ENCODE measurements around the gene SLC25A31.

The SLC25A31 gene

DNA sequence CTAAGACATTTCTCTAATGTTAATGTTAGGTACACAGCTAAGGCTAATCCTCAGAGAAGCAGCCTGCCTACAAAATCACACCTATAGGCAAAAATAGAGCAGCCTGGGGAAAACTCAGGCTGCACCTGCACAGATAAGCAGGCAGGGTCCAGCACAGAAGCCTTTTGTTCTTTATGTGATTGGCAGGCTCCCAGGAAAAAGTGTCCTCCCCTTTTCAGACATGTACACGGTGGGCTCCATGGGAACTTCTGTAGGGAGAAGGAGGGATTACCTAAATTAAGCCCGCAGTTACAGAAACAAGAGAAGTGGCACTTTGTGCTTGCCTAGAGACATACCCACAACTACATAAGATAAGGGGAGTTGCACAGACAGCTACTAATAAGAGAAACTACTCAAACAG lies 47.9 kb downstream of the SLC25A31 start:
- no peak for DNase-seq

DNA sequence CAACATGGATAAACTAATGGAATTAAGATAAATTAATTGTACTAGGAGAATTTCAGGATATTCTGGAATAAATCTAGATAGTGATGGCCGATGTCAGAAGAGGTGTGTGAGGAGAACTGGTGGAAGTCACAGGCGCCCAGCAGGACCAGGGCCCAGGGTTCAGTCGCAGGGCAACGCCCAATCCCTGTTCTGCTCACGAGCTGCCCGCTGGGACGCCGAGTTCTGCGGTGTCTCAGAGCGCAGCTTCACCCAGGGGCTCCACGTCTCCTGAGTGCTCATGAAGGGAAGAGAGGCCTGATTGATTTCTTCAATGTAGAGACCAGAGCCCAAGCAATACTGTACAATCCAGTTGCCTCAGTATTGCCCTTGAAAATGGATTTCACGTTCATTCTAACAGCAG lies 50.4 kb downstream of the SLC25A31 start:
- no peak for DNase-seq

DNA sequence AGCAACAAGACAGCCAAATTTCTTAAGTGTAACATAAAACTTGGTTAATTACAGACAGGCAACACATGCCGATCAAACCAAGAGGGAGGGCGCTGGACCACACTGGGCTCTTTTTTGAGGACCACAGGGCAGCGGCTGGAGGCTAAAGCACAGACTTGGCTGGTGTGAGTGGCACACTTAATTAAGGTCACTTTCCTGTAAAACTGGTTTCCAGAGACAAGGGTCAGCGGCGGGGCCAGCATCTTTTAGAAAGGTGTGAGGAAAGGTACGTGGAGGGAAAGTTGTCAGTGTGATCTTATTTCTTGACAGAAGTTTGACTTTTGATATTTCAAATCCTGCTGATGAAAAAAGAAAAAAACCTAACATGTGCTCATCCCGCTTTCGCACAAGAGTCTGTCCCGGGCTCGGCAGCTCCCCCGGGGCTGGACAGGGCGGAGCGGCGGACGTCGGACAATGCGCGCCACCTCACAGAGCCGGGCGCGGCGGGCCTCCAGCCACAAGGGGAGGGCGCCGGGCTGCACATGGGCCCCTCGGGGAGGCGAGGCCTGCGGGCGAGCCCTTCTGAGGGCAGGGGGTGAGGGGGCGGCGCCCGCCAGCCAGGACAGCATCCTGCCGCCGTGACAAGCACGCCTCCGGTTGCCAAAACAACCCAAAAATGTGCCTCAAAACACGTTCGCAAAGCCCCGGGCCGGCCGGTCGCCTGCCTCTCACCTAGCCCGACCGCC lies 51.3 kb downstream of the SLC25A31 start:
- no peak for DNase-seq

DNA sequence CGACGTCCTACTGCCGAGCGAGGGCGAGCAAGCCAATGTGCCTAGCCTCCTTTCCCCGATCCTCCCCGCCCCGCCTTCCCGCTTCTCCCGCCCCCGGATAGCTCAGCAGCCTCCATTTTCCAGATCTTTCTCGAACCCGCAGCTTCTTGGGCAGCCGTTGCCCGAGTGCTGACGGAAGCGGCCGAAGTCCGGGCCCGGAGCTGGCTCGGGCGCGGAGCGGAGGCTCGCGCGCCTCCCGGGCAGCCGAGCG lies 51.8 kb downstream of the SLC25A31 start:
- peak; percentile 95 for DNase-seq

DNA sequence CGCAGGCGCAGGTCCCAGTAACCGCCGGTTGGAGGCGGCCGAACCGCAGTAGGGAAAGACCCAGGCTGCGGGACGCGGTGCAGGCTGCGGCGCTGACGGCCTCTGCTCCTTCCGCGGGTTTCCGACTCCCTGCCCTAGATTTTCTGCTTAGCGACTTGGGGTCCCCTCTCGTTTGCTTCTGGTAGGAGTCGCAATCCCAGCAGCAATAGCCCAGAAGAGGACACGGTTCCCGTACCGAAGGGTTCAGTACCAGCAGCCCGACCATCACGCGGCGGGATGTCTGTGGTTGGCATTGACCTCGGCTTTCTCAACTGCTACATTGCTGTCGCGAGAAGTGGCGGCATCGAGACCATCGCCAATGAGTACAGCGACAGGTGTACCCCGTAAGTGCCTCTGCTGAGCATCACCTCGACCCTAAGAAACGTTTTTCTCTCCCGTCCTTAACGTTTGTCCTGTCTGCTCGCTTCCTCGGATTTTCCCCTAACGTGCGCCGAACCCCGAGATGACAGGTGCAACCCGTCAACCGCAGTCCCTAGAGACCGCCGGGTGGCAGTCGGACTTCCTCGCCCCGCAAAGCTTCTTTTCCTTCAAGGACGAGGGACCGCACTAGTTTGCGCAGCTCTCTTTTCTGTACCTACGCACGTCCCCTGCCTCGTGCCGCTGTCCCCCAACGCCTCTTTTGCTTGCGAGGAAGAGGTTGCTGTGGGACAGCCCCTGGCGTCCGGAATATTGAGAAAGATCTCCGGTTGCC lies 52.2 kb downstream of the SLC25A31 start, which contains the start of gene HSPA4L:
Gene HSPA4L (plus strand): TSS at position 48 of the 751 bp plus-strand sequence. CDS start 229 bp downstream, at position 277.
- DNase-seq = peak; percentile 88

DNA sequence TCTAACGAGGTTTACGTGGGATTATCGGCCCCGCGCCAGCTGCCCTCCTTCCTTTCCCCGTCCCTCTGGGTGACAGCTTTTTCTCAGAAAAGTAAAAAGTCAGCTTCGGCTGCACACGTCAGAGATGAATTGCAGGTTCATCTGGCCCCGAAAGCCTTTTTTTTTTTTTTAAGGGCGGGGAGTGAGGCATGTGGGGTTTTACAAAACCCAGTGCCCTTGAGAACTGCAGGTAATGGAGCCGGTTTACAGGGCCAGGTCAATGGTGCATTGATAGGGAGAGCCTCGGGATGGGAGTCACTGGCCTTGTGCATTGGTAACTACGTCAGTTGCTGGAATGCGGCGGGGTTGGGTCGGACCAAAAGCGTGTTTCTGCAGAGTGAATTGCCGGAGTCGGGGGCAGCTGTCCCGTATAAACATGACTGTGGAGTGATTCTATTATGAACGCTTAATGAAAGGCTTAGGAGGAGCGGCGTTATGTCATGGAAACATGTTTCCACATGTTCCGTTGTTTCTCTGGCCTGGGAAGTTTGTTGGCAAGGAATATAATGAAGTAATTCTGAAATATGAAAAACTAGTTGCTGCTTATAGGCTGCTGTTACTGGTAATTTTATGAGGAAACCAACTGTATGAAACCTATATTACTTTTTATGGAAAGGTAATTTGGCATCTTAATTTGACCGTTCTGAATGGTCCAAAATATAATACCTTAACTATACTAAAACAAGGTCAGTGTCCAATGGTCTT lies 53.0 kb downstream of the SLC25A31 start:
- DNase-seq = peak; percentile 90

DNA sequence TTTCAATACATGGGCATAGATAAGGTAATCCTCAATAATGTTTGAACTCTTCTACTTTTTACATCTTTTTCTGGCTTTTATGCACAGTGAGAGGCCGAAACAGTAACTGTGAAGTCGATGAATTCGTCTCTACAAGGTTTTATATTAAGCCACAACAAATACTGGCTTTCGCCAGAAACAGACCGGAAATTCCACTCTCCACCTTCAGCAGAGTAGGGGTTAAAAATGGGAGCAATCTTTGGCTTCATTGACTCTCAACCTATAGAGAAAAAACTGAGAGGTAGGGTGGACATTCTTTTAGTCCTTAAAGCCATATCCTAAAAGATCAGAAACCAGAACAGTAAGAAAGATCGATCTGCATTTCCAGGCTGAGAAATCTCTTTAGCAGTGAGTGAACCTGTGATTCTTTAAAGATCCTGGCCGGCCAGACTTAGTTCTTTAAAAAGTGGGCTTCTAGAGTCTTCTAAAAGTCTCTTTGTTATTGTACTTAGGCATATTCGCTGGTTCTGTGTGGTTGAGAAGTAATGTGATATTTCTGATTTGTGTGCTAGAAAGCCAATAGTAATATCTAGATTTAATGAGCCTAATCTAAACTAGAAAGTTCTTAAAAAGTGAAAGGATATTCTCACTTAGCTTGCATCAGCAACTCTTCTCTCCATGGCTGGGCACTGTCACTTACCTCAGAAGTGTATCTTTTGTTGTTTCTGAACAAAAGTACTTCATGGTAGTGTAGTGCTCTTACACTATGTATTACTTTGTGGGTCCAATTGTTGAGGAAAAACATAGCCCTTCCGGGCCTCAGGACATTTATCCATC lies 54.0 kb downstream of the SLC25A31 start:
- DNase-seq = peak; percentile 33

DNA sequence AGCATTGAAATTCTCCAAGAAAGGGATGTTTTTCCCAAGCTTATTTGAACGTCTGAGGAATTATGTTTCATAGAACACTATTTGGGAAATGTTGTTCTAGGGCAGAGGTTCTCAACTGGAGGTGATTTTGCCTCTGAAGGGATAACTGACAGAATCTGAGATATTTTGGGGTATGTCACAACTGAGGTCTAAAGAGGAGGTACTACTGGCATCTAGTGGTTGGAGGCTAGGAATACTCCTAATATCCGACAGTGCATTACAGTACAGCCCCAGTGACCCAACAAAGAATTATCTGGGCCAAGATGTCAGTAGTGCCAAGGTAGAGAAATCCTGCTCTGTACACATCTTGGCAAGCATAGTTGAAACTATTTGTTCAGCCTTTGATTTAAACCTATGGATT lies 58.3 kb downstream of the SLC25A31 start:
- DNase-seq = no peak

DNA sequence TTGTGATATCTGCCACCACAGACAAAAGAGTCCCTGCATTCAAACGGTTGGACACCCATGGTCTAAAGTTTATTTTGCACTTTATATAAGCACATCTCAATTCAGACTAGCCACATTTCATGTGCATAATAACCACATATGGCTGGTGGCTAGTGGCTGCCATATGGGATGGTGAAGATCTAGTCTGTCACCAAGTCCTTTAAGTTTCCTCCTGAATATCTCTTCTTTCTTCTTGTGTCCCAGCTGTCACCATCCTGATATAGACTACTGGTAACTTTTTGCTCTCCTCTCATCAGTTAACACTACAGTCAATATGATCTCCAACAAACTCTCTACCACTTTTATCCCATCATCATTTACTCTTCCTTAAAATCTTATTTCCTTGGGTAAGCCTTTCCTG lies 61.2 kb downstream of the SLC25A31 start:
- DNase-seq = no peak

DNA sequence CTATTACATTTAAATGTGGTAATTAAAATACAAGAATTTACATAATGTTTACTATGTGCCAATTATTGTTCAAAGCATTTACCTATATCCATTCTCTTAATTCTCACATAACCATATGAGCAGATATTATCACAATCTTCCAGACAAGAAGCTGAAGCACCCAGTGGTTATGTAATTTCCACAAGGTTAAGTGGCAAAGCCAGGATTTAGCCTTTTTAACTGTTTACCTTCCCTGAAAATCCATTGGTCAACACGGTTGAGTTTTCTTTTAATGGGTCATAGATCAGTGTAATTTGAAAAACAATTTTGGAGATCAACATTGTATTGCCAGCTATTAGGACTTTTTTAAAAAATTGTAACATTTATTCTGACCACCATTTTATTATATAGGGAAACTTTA lies 63.3 kb downstream of the SLC25A31 start:
- DNase-seq = no peak

DNA sequence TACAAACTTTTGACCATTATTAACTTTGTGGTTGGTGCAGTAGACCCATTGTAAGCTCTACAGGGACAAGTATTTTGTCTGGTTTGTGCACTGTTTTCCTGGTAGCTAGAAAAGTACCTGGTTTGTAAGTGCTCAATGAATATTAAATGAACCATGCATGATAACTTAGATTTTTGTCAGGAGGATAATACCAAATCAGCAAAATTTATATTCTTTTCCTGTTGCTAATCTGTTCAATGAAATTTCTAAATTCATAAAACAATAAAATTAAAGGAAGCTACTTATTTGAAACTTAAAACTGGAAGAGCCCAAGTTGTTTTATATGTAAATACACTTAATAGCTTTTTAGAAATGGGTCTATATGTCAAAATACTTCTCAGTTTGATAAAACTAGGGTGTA lies 69.5 kb downstream of the SLC25A31 start:
- DNase-seq = no peak

DNA sequence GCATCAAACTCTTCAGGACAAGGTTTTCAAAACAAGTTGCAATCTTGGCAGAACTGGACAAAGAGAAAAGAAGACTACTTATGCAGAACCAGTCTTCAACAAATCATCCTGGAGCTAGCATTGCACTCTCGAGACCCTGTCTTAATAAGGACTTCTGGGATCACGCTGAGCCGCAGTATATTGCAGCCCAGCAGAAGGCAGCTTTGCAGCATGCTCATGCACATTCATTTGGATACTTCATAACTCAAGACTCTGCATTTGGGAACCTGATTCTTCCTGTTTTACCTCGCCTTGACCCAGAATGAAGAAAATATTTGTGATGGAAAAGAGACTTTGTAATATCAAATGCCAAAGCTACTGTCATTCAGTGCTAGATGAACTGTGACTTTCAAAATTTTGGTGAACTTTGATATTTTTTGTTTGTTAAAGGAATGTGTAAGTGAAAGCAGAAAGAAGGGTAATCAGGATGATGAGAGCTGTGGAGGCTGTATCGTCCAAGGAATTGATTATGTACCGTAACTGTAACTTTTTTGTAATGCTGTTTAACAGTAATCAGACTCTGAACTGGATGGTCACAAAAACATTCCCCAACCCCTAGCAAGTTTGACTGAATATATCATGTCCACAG lies 79.1 kb downstream of the SLC25A31 start:
- DNase-seq = no peak

DNA sequence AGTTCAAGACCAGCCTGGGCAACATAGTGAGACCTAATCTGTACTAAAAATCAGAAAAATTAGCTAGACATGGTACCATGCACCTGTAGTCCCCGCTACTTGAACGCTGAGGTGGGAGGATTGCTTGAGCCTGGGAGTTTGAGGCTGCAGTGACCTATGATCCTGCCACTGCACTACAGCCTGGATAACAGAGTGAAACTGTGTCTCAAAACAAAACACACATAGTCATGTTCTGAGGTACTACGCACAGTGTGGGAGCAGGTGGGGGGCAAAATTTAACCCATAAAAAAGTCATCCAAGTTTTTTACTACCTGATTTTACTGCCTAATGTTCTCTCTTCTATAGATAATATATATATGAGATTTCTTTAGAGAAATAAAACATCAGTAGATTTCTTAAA lies 80.4 kb downstream of the SLC25A31 start:
- no peak for DNase-seq

DNA sequence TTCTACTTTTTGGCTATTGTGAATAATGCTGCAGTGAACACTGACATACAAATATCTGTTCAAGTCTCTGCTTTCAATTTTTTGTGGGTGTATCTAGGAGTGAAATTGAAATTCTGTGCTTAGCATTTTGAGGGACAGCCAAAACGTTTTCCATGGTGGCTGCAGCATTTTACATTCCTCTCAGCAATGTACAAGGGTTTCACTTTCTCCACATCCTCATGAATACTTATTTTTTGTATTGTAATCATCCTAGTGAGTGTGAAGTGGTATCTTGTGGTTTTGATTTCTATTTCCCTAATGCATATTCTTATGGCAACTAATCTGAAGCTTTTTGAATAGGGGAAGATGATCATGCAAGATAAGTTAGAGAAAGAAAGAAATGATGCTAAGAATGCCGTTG lies 92.2 kb downstream of the SLC25A31 start:
- DNase-seq = no peak
